ENCODE data around the gene CDK8.
"Not testable (repeated sequence)": the region's sequence is repeated elsewhere in the genome, so short reads cannot be mapped to it uniquely, and the experiment has no call there.

Gene CDK8

GRCh38 chr13:26312019-26312418, 58.1 kb downstream of the CDK8 start:
- not testable (repeated sequence) for DNase-seq (ENCODE audit: low read depth in 3 of 3)

GRCh38 chr13:26316095-26316494, 62.2 kb downstream of the CDK8 start:
- not testable (repeated sequence) for DNase-seq (ENCODE audit: low read depth in 3 of 3)

- DNase-seq (ENCODE audit: low read depth in 3 of 3) = no peak
These were observed 66.8 kb downstream of the CDK8 start for GRCh38 chr13:26320766-26321165.

- no peak for DNase-seq (ENCODE audit: low read depth in 3 of 3)
These were observed 69.2 kb downstream of the CDK8 start for GRCh38 chr13:26323127-26323526.

GRCh38 chr13:26323764-26324163, 69.8 kb downstream of the CDK8 start:
- DNase-seq (ENCODE audit: low read depth in 3 of 3) = no peak

- DNase-seq (ENCODE audit: low read depth in 3 of 3) = no peak
These were observed 70.4 kb downstream of the CDK8 start for GRCh38 chr13:26324294-26324693.

GRCh38 chr13:26324867-26325266, 70.9 kb downstream of the CDK8 start:
- no peak for DNase-seq (ENCODE audit: low read depth in 3 of 3)

- DNase-seq (ENCODE audit: low read depth in 3 of 3) = no peak
These were observed 71.9 kb downstream of the CDK8 start for GRCh38 chr13:26325876-26326275.

GRCh38 chr13:26326562-26326961, 72.6 kb downstream of the CDK8 start:
- DNase-seq (ENCODE audit: low read depth in 3 of 3) = no peak

GRCh38 chr13:26327940-26328725, 74.2 kb downstream of the CDK8 start:
- no peak for DNase-seq (ENCODE audit: low read depth in 3 of 3)

GRCh38 chr13:26335158-26335557, 81.2 kb downstream of the CDK8 start:
- DNase-seq (ENCODE audit: low read depth in 3 of 3) = no peak

- no peak for DNase-seq (ENCODE audit: low read depth in 3 of 3)
These were observed 86.9 kb downstream of the CDK8 start for GRCh38 chr13:26340807-26341206.

- DNase-seq (ENCODE audit: low read depth in 3 of 3) = no peak
These were observed 89.0 kb downstream of the CDK8 start for GRCh38 chr13:26342898-26343297.

- no peak for DNase-seq (ENCODE audit: low read depth in 3 of 3)
These were observed 89.9 kb downstream of the CDK8 start for GRCh38 chr13:26343816-26344215.

GRCh38 chr13:26344980-26345379, 91.1 kb downstream of the CDK8 start:
- DNase-seq (ENCODE audit: low read depth in 3 of 3) = no peak

GRCh38 chr13:26348966-26349365, 95.0 kb downstream of the CDK8 start:
- DNase-seq (ENCODE audit: low read depth in 3 of 3) = no peak

- no peak for DNase-seq (ENCODE audit: low read depth in 3 of 3)
These were observed 108.3 kb downstream of the CDK8 start for GRCh38 chr13:26362261-26362660.

GRCh38 chr13:26370553-26370952, 116.6 kb downstream of the CDK8 start:
- DNase-seq (ENCODE audit: low read depth in 3 of 3) = no peak

- DNase-seq (ENCODE audit: low read depth in 3 of 3) = no peak
These were observed 118.8 kb downstream of the CDK8 start for GRCh38 chr13:26372747-26373146.

GRCh38 chr13:26376430-26376829, 122.5 kb downstream of the CDK8 start:
- DNase-seq (ENCODE audit: low read depth in 3 of 3) = no peak

GRCh38 chr13:26377038-26377437, 123.1 kb downstream of the CDK8 start:
- DNase-seq (ENCODE audit: low read depth in 3 of 3) = peak in 1 of 3 donors; percentile 2

GRCh38 chr13:26378116-26378515, 124.2 kb downstream of the CDK8 start:
- DNase-seq (ENCODE audit: low read depth in 3 of 3) = no peak

- no peak for DNase-seq (ENCODE audit: low read depth in 3 of 3)
These were observed 125.9 kb downstream of the CDK8 start for GRCh38 chr13:26379831-26380230.

- no peak for DNase-seq (ENCODE audit: low read depth in 3 of 3)
These were observed 127.0 kb downstream of the CDK8 start for GRCh38 chr13:26380930-26381329.
